ENCODE measurements around the gene ZNF407.

The ZNF407 gene

GRCh38 chr18:74897971-74898657 lies 300.4 kb downstream of the ZNF407 start:
- FAIRE-seq: no peak
- DNase-seq (ENCODE audit: insufficient read length, low spot score): no peak
- no peak for TF ChIP-seq POLR2A (IDR thresholded peaks at IDR 0.05; ENCODE audit: low read depth, low read length)

- DNase-seq (ENCODE audit: insufficient read length, low spot score): peak; percentile 5
- FAIRE-seq: peak; percentile 41
- TF ChIP-seq POLR2A (IDR thresholded peaks at IDR 0.05; ENCODE audit: low read depth, low read length): no peak
These were observed 301.3 kb downstream of the ZNF407 start for GRCh38 chr18:74898965-74899364.

GRCh38 chr18:74899554-74899953 lies 301.9 kb downstream of the ZNF407 start:
- no peak for DNase-seq (ENCODE audit: insufficient read length, low spot score)
- no peak for TF ChIP-seq POLR2A (IDR thresholded peaks at IDR 0.05; ENCODE audit: low read depth, low read length)
- FAIRE-seq: no peak

- TF ChIP-seq POLR2A (IDR thresholded peaks at IDR 0.05; ENCODE audit: low read depth, low read length): no peak
- no peak for DNase-seq (ENCODE audit: insufficient read length, low spot score)
- FAIRE-seq: no peak
These were observed 303.9 kb downstream of the ZNF407 start for GRCh38 chr18:74901362-74902146.

- TF ChIP-seq POLR2A (IDR thresholded peaks at IDR 0.05; ENCODE audit: low read depth, low read length): no peak
- DNase-seq (ENCODE audit: insufficient read length, low spot score) (no peak), FAIRE-seq (no peak)
These were observed 304.4 kb downstream of the ZNF407 start for GRCh38 chr18:74902147-74902455.

- FAIRE-seq (no peak), DNase-seq (ENCODE audit: insufficient read length, low spot score) (no peak)
These were observed 307.6 kb downstream of the ZNF407 start for GRCh38 chr18:74905247-74905646.

GRCh38 chr18:74906184-74906583 lies 308.5 kb downstream of the ZNF407 start:
- no peak for DNase-seq (ENCODE audit: insufficient read length, low spot score)
- no peak for FAIRE-seq
- TF ChIP-seq POLR2A (IDR thresholded peaks at IDR 0.05; ENCODE audit: low read depth, low read length): no peak

More at GRCh38 chr18:74905247-74905646, 307.6 kb downstream of the ZNF407 start:
- TF ChIP-seq POLR2A (IDR thresholded peaks at IDR 0.05; ENCODE audit: low read depth, low read length): no peak

GRCh38 chr18:74914052-74914591 lies 316.5 kb downstream of the ZNF407 start:
- FAIRE-seq (no peak), DNase-seq (ENCODE audit: insufficient read length, low spot score) (no peak)
- no peak for TF ChIP-seq POLR2A (IDR thresholded peaks at IDR 0.05; ENCODE audit: low read depth, low read length)

GRCh38 chr18:74914648-74915047 lies 317.0 kb downstream of the ZNF407 start:
- DNase-seq (ENCODE audit: insufficient read length, low spot score) (no peak), FAIRE-seq (no peak)
- TF ChIP-seq POLR2A (IDR thresholded peaks at IDR 0.05; ENCODE audit: low read depth, low read length): no peak

- FAIRE-seq (no peak), DNase-seq (ENCODE audit: insufficient read length, low spot score) (no peak)
- no peak for TF ChIP-seq POLR2A (IDR thresholded peaks at IDR 0.05; ENCODE audit: low read depth, low read length)
These were observed 319.2 kb downstream of the ZNF407 start for GRCh38 chr18:74916773-74917393.

- no peak for DNase-seq (ENCODE audit: insufficient read length, low spot score)
- FAIRE-seq: no peak
- no peak for TF ChIP-seq POLR2A (IDR thresholded peaks at IDR 0.05; ENCODE audit: low read depth, low read length)
These were observed 320.7 kb downstream of the ZNF407 start for GRCh38 chr18:74918276-74918790.

GRCh38 chr18:74921057-74921820 lies 323.6 kb downstream of the ZNF407 start:
- no peak for FAIRE-seq
- TF ChIP-seq POLR2A (IDR thresholded peaks at IDR 0.05; ENCODE audit: low read depth, low read length): no peak

GRCh38 chr18:74926051-74926450 lies 328.4 kb downstream of the ZNF407 start:
- FAIRE-seq (no peak), DNase-seq (ENCODE audit: insufficient read length, low spot score) (no peak)
- TF ChIP-seq POLR2A (IDR thresholded peaks at IDR 0.05; ENCODE audit: low read depth, low read length): no peak

More at GRCh38 chr18:74921057-74921820, 323.6 kb downstream of the ZNF407 start:
- no peak for DNase-seq (ENCODE audit: insufficient read length, low spot score)

Measured in H54 (cell line).